Superior temporal gyrus (tissue), 1 donor: ENCODE results near the gene PPP2R2D.
A peak's percentile ranks its signal among the peaks of the same experiment; 100 is the strongest.

ENCODE experiments used
- DNase-seq: peaks from one replicate; pipeline ENCODE4 v3.0.0-alpha.2; 2016; ENCODE audit errors: extremely low spot score

PPP2R2D gene

DNA sequence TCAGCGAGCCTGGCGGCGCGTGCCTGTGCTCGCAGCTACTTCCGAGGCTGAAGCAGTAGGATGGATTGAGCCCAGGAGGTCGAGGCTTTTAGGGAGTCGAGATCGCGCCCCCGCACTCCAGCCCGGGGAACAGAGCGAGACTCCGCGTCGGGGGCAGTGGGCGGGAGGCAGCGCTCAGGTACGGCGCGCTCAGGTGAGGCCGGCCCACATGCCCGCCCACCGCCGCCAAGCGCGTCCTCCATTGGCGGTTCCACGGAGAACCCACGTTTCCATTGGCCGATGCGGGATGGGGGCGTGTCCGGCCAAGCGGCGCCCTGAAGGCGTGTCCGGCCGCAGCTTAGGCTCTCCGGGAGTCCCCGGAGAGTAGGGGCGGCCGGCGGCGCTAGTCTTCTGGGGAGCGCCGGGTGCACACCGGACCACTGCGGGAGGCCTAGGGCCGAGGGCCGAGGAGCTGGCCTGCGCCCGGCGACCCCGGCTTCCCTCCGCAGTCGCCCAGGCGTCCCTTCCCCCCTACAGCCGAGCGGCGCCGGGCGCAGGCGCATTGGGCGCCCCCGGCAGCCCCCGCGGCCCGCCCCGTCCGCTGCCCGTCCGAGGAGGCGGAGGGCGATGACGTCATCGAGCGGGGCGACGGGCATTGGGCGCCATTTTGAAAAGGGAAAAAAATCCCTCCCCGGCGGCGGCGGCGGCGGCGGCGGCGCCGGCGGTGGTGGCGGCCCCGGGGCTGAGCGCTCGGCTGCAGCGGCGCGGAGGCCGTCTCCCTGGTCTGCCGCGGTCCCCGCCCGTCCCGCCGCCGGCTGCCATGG lies at the start of gene PPP2R2D:
Gene PPP2R2D, plus strand, starts transcription at position 659 of the 803 bp plus-strand sequence. Its CDS starts 141 bp downstream, at position 800.
- DNase-seq = peak; percentile 95

- DNase-seq = no peak
These were observed 49.5 kb upstream of the PPP2R2D start for GRCh38 chr10:131851346-131851745.

GRCh38 chr10:131852176-131852822 lies 48.5 kb upstream of the PPP2R2D start:
- DNase-seq = no peak

GRCh38 chr10:131852823-131853609 lies 47.8 kb upstream of the PPP2R2D start:
- no peak for DNase-seq

DNA sequence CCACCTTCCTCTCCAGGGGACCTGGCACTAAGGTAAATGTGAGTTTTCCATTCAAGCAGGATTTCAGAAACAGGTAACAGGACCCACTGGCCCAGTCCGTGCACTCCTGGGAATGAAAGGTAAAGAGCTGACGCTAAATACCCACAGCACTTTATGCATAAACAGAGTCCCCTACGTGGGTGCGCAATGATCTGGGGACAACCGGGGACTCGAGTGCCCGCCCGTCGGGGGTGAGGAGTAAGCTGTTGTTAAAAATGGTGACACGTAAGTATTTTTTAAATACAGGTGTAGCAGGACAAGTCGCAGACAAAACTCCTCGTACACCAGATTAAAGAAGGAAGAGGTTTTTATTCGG lies 47.2 kb upstream of the PPP2R2D start:
- DNase-seq = no peak

DNA sequence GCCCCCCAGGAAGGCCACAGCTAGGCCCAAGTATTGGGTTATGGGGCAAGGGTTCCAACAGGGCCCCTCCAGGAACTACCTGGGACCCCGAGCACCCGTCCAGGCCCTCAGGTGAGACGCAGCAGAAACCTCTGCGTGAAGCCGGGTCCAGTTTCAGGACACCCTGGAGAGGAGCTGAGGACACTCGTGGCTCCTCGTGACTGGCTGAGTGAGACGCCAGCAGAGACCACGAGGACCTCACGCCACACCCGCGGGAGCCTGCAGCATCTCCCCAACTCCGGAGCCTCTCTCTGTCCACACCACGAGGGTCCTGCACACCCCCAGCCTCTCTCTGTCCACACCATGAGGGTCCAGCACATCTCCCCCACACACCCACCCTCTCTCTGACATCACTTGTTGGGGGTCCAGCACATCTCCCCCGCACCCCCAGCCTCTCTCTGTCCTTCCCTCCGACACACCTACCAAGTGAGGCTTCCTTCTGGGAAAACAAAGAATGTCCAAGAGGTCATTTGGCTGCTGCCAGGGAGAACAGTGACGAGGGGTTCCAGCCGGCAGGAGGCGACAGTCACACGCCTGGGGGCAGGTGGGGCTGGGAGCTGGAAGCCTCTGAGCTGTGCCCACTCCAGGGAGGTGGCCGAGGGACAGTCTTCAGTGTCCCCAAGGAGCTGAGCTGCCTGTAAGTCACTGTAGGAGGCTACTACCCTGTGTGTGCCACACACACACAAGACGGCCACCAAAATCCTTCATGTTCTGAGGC lies 46.1 kb upstream of the PPP2R2D start:
- no peak for DNase-seq

- DNase-seq = no peak
These were observed 45.1 kb upstream of the PPP2R2D start for GRCh38 chr10:131855461-131856401.

- DNase-seq = no peak
These were observed 44.2 kb upstream of the PPP2R2D start for GRCh38 chr10:131856441-131857094.

- no peak for DNase-seq
These were observed 43.4 kb upstream of the PPP2R2D start for GRCh38 chr10:131857156-131858117.

DNA sequence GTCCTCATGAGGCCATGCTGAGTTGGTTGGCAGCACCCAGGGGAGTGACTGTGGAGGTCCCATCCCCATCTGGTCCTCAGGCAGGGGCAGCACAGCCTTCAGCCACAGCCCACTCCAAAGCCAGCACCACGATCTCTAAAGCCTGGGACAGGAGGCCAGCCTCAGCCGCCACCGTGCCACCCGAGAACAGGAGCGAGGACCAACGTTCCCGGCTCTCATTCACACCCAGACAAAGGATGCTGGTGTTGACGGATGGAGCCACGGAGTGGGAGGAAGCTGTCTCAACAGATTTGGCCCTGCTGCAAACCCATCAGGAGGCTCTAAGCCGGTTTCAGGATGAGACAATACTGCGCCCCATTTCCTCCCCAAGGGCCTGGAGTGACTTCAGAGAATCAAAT lies 42.7 kb upstream of the PPP2R2D start:
- no peak for DNase-seq

DNA sequence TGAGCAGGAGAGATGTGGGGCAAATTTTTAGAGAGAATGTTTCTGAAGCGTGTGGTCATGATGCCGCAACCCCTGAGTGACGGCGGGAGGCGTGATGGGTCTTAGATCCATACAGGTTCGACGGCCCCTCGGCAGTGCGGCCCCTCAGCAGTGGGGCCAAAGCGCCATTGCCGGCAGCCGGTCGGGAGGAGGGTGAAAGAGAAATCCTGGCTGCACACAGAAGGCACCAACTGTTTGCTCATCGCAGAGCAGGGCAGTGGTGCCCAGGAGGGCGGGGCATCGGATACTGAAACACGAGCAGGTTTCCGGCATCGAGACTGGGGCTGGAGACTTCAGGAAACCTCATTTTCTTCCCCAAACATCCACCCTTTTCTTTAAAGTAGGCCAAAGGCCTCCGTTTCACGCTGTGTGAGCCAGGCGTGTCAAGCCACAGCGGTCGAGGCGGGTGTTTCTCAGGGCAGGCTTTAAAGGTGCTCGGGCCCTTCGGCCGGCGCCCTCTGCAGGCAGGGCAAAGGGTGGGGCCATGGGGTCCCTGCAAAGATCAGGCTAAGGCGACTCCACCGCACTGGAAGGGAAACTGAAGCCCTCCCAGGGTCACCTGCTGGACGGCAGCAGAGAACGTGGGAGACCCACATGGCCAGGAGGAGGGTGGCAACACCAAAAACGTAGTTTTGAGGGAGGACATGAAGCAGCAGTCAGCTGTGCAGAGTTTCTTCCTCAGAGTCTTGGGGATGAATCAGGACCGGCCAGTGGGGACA lies 42.0 kb upstream of the PPP2R2D start:
- DNase-seq = no peak

DNA sequence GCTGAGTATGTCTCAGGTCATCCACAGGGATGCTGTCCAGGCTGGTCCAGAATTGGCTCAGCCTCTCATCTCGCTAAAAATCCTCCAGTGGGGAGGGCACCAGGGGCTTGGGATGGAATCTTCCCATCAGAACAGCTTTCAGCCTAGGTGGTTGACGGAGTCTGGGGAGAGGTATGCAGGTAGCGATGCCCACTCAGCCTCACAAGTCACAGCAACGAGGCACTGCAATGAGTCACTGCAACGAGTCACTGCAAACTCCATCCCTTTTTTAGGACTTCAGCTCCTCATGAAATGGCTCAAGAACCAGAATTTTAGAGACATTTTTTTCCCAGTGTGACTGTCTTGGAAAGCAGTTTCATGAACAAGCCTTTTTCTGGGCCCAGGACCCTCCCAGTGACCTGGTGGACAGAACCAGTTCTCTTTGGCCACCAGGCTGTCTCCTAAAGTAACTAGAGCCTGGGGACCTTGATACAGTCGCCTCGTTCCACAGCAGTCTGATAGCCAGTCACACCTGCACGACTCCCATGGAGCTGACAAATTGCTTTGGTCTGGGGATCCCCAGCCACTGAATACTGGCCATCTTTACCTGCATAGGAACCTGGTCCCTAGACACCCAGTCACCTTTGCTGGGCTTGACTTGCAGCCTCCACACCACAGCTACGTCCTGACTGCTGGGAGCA lies 41.3 kb upstream of the PPP2R2D start:
- DNase-seq = no peak

GRCh38 chr10:131860311-131860710 lies 40.5 kb upstream of the PPP2R2D start:
- DNase-seq = no peak

DNA sequence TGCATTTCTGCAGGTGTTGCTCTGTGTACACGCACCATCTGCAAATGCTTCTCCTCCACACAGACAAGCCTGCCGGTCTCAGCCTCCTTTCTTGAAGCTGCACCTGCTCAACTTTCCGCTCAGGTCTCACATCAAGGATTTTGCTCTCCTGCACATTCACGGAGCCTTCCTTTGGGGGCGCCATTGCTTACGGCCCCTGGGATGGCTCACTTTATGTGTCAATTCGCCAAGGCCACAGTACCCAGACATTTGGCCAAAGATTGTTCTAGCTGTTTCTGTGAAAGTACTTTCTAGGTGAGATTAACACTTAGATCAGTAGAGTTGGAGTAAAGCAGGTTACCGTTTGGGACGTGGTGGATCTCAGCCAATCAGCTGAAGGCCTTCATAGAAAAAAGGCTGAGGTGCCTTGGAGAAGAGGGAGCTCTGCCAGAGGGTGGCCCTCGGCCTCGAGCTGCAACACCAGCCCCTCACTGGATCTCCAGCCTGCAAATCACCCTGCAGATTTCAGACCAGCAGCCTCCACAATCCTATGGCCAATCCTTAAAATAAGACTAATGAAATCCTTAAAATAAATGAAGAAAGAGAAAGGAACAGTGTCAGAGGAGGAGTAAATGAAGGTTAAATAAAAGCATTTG lies 39.9 kb upstream of the PPP2R2D start:
- no peak for DNase-seq

DNA sequence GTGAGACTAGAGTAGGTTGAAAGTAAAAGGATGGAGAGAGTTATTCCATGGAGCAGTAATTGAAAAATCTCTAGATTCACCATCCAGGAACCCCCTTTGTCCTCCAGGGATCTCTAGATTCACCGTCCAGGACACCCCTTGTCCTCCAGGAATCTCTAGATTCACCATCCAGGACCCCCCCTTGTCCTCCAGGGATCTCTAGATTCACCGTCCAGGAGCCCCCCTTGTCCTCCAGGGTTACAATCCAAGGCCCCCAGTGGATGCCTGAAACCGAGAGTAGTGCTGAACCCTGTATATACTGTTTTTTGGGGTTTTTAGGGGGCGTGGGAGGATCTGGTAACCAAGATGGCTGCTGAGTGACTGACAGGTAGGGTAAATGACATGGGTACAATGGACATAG lies 38.3 kb upstream of the PPP2R2D start:
- no peak for DNase-seq

GRCh38 chr10:131865223-131865917 lies 35.4 kb upstream of the PPP2R2D start:
- no peak for DNase-seq

DNA sequence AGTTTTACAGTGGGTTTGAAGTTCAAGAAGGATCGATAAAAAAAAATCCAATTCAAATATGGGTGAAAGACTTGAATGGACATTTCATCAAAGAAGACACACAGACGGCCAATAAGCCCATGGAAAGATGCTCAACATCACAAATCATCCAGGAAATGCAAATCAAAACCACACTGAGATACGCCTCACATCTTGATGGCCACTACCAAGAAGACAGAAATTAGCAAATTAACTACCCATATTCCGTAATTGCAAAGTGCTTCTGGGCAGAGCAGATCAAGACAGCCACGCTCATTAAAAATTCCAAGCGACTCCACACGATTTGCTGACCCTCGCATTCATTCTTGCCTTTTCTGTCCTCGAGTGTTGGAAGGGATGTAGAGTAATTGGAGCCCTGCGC lies 34.1 kb upstream of the PPP2R2D start:
- no peak for DNase-seq
